Heart left ventricle (tissue), 16 donors: Measurements from ENCODE around the gene ATXN7. TPM values are rescaled to one million over a fixed set of nuclear protein-coding genes. Genes with fewer than 3 reads are reported as not detected.

Experiments
- ATAC-seq, 4 donors: fragments of 200-7000 bp; cut with Tn5 transposase; one replicate each; pipeline ENCODE4 v1.9.1; 2020 to 2022; ENCODE audit warnings: moderate library complexity in 4 of 4, mild to moderate bottlenecking in 3 of 4, moderate number of reproducible peaks in 1 of 4
- DNase-seq, 5 donors: peaks; one replicate each; pipeline ENCODE4 v3.0.0-alpha.2; 2020
- H3K27ac ChIP-seq, 12 donors: fragments of 200-600 bp; sonication (generic) in 4 of 12; one replicate each; pipeline versions ENCODE4 v1.5.0 to v1.8.0; 2016 to 2022; ENCODE audit warnings: mild to moderate bottlenecking in 2 of 12
- H3K27me3 ChIP-seq, 9 donors: fragments of 200-600 bp; sonication (generic) in 2 of 9; one replicate each; pipeline versions ENCODE4 v1.5.1 to v1.8.0; 2016 to 2022; ENCODE audit warnings: mild to moderate bottlenecking in 3 of 9
- H3K36me3 ChIP-seq, 9 donors: fragments of 200-600 bp; sonication (generic) in 2 of 9; one replicate each; pipeline versions ENCODE4 v1.5.0 to v1.8.0; 2018 to 2022; ENCODE audit warnings: mild to moderate bottlenecking in 2 of 9
- H3K4me1 ChIP-seq, 12 donors: fragments of 200-600 bp; sonication (generic) in 4 of 12; one replicate each; pipeline versions ENCODE4 v1.5.0 to v1.8.0; 2016 to 2022; ENCODE audit warnings: mild to moderate bottlenecking in 3 of 12
- H3K4me3 ChIP-seq, 12 donors: fragments of 200-600 bp; sonication (generic) in 4 of 12; one replicate each; pipeline versions ENCODE4 v1.5.0 to v1.8.0; 2017 to 2022; ENCODE audit warnings: mild to moderate bottlenecking in 9 of 12, moderate library complexity in 4 of 12
- H3K9me3 ChIP-seq, 12 donors: fragments of 200-600 bp; sonication (generic) in 4 of 12; one replicate each; pipeline versions ENCODE4 v1.5.0 to v1.8.0; 2016 to 2022; ENCODE audit warnings: mild to moderate bottlenecking in 1 of 12
- POLR2A ChIP-seq, 2 donors: fragments of 450-650 bp; IDR thresholded peaks; one replicate each; pipeline ENCODE4 v1.6.1; 2017; ENCODE audit warnings: antibody characterized with exemption in 2 of 2, mild to moderate bottlenecking in 2 of 2, moderate library complexity in 2 of 2
- WGBS, 4 donors: extraction: QIAGEN DNeasy Blood & Tissue Kit in 2 of 4; methylation state at CpG; one replicate each; pipeline versions ENCODE4 v1.1.5 to v1.1.7; 2013 to 2018; 5-methylcytosine and 5-hydroxymethylcytosine counted together
- intact Hi-C, 10 donors: fragments of 100-400 bp; cut with DNase I; formaldehyde crosslinking; loops; one replicate each; pipeline versions ENCODE4 v1.11.1 to v1.14.2; 2022
- polyA plus RNA-seq, 2 donors: library from polyadenylated mRNA; stranded (reverse); fragments of 200-250 nt; gene quantifications; one replicate each; pipeline ENCODE4 v1.2.3, GENCODE V29; 2013
- total RNA-seq, 9 donors: library from RNA; depleted of rRNA in 2 of 9; stranded (reverse); fragments of >200 nt in 2 of 9; fragmentation: NEBNext Ultra II Directional in 3 of 9; extraction: Animal tissue kit (Norgen Biotek cat#: 25700) in 3 of 9; gene quantifications; one replicate each; pipeline versions ENCODE4 v1.1.0 to v1.2.4, GENCODE V29; 2016 to 2023
- TF ChIP-seq, protein P1 (sequence below), 12 donors: fragments of 200-600 bp; sonication (generic) in 4 of 12; IDR thresholded peaks; one replicate each; pipeline versions ENCODE4 v1.5.0 to v1.8.0; 2018 to 2022; ENCODE audit warnings: antibody characterized with exemption in 12 of 12, mild to moderate bottlenecking in 5 of 12
- donor health status: ischemic (EF 13 %, LVEDD 7.1; RV severe dilation, severe dysfunction).
- donor health status: healthy with polysubstance abuse.
- donor health status: DM: no; HTN: yes; CAD: no.
- donor health status: DM: no; HTN: no; CAD: no.
- donor health status: ischemic (EF 25% LVEDD 6.9; RV normal size, moderate dysfunction).
- donor health status: ischemic (EF 25% LVEDD 5.7; RV mildly dilated, moderate dysfunction).
- donor health status: healthy.
- donor health status: DM: yes; HTN: yes; CAD: no.
- donor health status: ischemic (EF 35%, LVEDD 5.7; RV mildly dilated, moderate dysfunction).
- donor health status: nonischemic (EF 11% LVEDD 7.7; RV severe dilation, severe dysfunction).
- donor health status: DM: yes; HTN: yes; CAD: no.
- donor health status: PGD.
- donor health status: ischemic (EF 29% LVEDD 5.4; RV normal size, mild dysfunction).
- donor health status: nonischemic (EF 23%, LVEDD 6.1; RV moderate dilation, normal function).

ATXN7 gene
- total and polyA plus RNA-seq, 11 donors: 4.5 to 31.4 (median 16.7) TPM

DNA sequence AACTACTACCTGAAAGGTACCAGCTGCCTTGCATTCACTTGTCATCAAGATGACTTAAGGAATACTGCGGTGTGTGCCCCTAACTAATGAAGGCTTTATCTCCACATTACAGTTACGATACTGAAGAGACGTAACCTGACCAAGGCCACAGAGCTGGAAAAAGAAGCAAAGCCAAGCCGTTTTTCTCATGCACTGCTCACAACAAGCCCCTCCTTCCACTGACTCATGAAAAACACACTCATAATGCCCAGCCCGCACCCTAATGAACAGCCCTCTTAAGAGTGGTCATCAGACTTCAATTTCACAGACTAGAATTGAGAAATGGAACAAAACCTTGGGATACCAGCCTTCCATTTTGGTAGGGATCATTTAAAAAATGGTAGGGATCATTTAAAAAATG, 148.0 kb downstream of the ATXN7 start:
- H3K4me3 ChIP-seq: no peak overlapping the region
- intact Hi-C loops: no loop called here
- WGBS, 4 donors: 54 to 80% (median 75%) methylated on average over 5 of the region's 5 CpGs
- H3K27ac ChIP-seq: no peak overlapping the region
- H3K4me1 ChIP-seq: peaks cover 0 to 37% (median 6%) of the 10 kb centered on the region in 12 donors
- ATAC-seq (peak in 2 of 4 donors; percentile 38 to 40), DNase-seq (no peak)
- H3K27me3 ChIP-seq: no peaks in the 10 kb centered on the region
- no peaks in the 10 kb centered on the region for H3K9me3 ChIP-seq
- peaks cover 0 to 100% (median 99%) of the 10 kb centered on the region in 9 donors for H3K36me3 ChIP-seq
- no peak for TF ChIP-seq POLR2A (IDR thresholded peaks at IDR 0.05)
- TF ChIP-seq, protein P1, sequence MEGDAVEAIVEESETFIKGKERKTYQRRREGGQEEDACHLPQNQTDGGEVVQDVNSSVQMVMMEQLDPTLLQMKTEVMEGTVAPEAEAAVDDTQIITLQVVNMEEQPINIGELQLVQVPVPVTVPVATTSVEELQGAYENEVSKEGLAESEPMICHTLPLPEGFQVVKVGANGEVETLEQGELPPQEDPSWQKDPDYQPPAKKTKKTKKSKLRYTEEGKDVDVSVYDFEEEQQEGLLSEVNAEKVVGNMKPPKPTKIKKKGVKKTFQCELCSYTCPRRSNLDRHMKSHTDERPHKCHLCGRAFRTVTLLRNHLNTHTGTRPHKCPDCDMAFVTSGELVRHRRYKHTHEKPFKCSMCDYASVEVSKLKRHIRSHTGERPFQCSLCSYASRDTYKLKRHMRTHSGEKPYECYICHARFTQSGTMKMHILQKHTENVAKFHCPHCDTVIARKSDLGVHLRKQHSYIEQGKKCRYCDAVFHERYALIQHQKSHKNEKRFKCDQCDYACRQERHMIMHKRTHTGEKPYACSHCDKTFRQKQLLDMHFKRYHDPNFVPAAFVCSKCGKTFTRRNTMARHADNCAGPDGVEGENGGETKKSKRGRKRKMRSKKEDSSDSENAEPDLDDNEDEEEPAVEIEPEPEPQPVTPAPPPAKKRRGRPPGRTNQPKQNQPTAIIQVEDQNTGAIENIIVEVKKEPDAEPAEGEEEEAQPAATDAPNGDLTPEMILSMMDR (IDR thresholded peaks at IDR 0.05): no peak

DNA sequence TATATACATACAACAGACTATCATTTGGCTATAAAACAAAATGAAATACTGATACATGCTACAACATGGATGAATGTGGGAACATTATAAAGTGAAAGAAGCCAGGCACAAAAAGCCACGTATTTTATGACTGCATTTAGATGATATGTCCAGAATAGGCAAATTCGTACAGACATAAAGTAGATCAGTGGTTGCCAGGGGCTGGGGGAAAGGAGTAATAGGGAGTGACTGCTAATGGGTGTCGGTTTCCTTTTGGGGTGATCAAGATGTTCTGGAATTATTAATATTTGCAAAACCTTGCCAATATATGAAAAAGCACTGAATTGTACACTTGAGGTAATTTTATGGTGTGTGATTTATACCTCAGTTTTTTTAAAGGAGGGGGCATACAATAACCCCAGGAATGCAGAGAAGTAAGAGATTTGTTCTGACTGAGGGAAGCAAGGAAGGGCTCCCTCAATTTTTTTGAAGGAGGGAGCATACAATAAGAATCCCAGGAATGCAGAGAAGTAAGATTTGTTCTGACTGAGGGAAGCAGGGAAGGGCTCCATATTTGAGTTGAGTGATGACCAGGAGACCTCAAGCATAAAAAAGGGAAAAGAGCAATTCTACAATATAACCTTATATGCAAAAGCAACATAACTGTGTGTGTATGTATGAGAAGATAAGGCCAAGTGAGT, 153.4 kb downstream of the ATXN7 start:
- intact Hi-C loops: no loop called here
- Histone ChIP-seq H3K4me3 (no peak overlapping the region), H3K9me3 (no peaks in the 10 kb centered on the region), H3K27me3 (no peaks in the 10 kb centered on the region), H3K4me1 (peaks cover 4 to 34% (median 18%) of the 10 kb centered on the region in 12 donors), H3K36me3 (peaks cover 0 to 100% (median 94%) of the 10 kb centered on the region in 9 donors), H3K27ac (no peak overlapping the region)
- ATAC-seq (no peak), DNase-seq (no peak)
- 74 to 83% (median 76%) methylated on average over 3 of the region's 3 CpGs for WGBS, 4 donors
- TF ChIP-seq, protein P1 (IDR thresholded peaks at IDR 0.05): no peak
- no peak for TF ChIP-seq POLR2A (IDR thresholded peaks at IDR 0.05)

DNA sequence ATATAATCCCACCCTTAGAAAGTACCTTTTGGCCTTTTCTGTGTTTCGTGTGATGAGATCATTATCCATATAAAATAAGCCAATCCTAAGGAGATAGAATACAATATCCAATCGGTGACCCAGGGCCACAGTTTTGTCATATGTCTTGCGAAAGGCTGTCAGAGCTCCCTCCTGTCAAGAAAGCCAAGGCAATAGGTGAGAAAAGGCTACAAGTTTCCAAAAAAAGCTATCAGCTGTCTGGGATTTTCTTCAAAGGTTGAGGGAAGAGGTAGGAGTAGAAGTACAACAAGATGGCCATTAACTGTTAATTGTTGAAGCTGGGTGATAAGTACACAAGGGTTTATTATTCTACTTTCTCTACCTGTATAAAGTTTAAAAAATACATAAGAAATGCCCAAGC, 155.6 kb downstream of the ATXN7 start:
- Histone ChIP-seq H3K9me3 (no peaks in the 10 kb centered on the region), H3K36me3 (peaks cover 0 to 79% (median 72%) of the 10 kb centered on the region in 9 donors), H3K4me3 (no peak overlapping the region), H3K4me1 (peaks cover 5 to 40% (median 26%) of the 10 kb centered on the region in 12 donors), H3K27ac (no peak overlapping the region), H3K27me3 (no peaks in the 10 kb centered on the region)
- no peak for DNase-seq
- TF ChIP-seq, protein P1 (IDR thresholded peaks at IDR 0.05): no peak
- no peak for TF ChIP-seq POLR2A (IDR thresholded peaks at IDR 0.05)
- intact Hi-C loops: no loop called here
- ATAC-seq: no peak
- 86 to 92% (median 89%) methylated on average over 3 of the region's 3 CpGs for WGBS, 4 donors

DNA sequence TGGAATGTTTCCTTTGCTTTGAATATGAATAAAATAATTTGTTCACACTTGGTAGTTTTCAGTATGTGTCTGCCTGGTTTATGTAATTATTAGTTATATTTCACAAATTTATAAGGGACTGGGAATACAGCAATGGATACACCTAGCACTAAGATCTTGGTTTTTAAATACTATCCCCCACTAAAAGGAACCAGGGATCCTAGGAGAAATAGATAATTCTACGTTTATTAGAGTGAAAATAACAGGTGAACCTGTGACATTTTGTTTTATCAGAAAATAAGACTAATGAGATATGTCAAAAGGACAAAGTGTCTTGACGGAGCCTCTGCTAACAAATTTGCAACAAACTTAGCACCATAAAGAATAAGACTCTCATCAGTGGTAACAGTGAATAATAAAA, 156.2 kb downstream of the ATXN7 start:
- peaks cover 0 to 73% (median 66%) of the 10 kb centered on the region in 9 donors for H3K36me3 ChIP-seq
- no peak overlapping the region for H3K4me3 ChIP-seq
- H3K9me3 ChIP-seq: no peaks in the 10 kb centered on the region
- no peaks in the 10 kb centered on the region for H3K27me3 ChIP-seq
- 70 to 81% (median 72%) methylated on average over 2 of the region's 2 CpGs for WGBS, 4 donors
- intact Hi-C loops: loop anchor here in 1 of 10 donors (10.0 kb wide), 1 partner anchor 245 kb away; no protein-coding TSS in a partner anchor
- DNase-seq (no peak), ATAC-seq (no peak)
- H3K27ac ChIP-seq: no peak overlapping the region
- TF ChIP-seq POLR2A (IDR thresholded peaks at IDR 0.05): no peak
- TF ChIP-seq, protein P1 (IDR thresholded peaks at IDR 0.05): no peak
- H3K4me1 ChIP-seq: peaks cover 5 to 40% (median 25%) of the 10 kb centered on the region in 12 donors
